Measurements from ENCODE around the gene HHIP.

The HHIP gene, protein sequence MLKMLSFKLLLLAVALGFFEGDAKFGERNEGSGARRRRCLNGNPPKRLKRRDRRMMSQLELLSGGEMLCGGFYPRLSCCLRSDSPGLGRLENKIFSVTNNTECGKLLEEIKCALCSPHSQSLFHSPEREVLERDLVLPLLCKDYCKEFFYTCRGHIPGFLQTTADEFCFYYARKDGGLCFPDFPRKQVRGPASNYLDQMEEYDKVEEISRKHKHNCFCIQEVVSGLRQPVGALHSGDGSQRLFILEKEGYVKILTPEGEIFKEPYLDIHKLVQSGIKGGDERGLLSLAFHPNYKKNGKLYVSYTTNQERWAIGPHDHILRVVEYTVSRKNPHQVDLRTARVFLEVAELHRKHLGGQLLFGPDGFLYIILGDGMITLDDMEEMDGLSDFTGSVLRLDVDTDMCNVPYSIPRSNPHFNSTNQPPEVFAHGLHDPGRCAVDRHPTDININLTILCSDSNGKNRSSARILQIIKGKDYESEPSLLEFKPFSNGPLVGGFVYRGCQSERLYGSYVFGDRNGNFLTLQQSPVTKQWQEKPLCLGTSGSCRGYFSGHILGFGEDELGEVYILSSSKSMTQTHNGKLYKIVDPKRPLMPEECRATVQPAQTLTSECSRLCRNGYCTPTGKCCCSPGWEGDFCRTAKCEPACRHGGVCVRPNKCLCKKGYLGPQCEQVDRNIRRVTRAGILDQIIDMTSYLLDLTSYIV

DNA sequence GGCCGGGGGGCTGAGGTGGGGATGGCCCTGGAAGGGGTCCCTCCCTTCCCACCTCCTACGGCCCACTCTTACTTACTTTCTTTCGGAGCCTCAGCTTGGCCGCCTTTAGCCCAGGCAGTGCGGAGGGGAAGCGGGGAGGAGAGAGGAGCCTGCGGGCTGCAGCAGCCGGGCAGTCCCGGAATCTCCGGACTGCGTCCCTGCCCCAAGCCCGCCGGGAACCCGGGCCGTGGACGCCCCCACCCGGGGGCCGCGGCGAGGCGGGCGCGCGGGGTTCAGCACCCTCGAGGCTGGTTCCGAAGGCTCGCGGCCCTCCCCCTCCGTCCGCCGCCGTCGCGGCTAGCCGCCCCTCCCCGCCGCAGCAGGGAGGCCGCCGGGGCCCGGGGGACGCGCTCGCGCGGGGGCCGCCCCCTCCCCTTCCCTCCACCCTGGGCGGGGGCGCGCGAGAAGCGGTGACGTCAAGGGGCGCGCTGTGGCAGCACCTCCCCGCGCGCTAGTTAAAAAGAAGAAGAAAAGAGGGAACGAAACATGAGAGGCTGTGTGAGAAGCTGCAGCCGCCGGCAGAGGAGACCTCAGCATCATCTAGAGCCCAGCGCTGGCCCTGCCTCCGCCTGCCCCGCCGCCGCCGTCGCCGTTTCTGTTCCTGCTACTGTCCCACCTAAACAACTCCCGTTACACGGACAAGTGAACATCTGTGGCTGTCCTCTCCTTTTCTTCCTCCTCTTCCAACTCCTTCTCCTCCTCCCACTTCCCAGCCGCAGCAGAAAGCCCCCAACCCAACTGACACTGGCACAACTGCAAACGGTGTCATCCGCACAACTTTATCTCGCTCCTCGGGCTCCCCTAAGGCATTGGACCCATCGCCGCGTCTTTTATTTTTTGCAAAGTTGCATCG, at the start of gene HHIP:
Gene HHIP (plus strand): TSS at position 526 of the 892 bp plus-strand sequence. CDS start 520 bp downstream, outside the sequence.
- DNase-seq (ENCODE audit: low spot score) = peak; percentile 23

DNA sequence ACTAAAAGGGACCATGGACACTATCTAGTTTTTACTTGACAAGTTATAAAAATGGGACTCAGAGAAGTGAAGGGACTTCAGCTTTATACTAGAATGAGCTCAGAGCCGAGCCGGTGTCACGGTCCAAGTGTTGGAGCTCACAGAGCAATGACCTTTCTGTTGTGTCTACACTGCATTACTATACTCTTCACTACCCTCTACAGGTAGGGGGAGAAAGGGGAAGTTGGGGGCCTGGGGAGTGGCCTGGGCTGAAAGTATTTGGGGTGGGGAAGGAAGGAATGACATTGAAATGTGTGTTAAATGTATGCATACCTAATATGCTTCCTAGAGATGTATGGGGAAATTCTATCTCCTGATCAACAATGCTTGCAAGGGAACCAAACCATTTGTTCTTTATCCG, 48.8 kb upstream of the HHIP start:
- DNase-seq (ENCODE audit: low spot score) = no peak

DNA sequence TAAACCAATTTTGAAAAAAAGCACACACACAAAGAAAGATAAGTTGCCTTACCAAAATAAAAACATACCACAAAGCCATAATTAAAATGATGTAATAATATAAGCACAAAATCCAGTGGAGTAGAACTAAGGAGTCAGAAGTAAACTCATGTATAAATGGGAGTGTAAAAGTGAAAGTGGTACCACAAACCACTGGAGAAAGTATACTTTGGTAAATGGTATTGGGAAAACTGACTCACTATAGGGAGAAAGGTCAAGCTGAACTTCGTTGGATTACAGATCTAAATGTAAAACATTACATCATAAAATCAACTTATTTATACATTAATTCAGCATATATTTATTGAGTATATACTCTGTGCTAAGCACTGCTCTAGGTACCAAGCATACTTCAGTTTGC, 46.3 kb upstream of the HHIP start:
- DNase-seq (ENCODE audit: low spot score) = no peak

DNA sequence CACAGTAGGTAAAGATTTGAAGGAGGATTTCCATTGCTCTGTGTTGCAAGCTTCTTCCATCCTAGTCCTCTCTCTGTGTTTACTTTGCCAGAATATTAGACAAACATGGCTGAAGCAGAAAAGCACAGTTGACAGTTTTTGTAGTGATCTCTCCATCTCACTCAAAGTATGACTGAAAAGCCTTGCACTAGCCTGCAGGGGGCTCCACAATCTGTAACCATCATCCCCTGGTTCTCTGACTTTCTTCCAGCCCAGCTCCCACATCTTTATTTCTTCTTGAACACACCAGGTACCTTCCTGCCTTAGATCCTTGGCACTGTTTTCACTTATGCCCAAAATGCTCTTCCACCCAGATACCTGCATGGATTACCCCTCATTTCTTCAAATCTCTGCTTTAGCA, 34.1 kb upstream of the HHIP start:
- DNase-seq (ENCODE audit: low spot score) = peak; percentile 12

DNA sequence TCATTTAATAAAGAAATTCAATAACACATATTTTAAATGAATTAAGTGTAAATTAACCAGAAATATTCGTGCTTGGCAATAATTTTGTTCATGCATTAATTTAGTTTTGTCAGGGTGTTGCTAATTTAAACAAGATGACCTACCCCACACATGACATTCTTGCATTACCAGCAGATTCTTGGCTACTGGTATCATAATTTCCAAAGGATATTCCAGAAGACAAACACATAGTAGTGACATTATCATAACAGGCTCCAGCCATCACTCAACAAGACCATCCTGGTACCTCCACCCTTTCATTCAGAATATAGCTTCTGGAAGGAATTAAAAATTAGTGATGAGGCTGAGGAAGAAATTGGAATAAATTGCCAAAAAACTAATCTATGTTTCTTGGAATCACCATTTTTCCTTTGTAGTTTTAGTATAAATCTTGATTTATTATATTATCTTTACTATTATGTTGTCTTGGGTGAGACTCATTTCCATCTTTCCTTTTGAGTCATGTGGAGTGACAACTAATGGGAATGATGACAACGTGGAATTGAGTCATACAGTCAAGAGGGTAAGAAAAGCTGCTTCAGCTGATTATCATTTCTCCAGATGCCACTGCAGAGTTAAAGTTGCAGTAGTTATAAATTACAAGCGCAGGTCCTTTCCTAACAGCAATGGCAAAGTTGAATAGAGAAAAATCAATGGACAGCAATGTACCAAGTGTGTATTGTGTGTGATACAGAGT, 30.9 kb upstream of the HHIP start:
- no peak for DNase-seq (ENCODE audit: low spot score)

DNA sequence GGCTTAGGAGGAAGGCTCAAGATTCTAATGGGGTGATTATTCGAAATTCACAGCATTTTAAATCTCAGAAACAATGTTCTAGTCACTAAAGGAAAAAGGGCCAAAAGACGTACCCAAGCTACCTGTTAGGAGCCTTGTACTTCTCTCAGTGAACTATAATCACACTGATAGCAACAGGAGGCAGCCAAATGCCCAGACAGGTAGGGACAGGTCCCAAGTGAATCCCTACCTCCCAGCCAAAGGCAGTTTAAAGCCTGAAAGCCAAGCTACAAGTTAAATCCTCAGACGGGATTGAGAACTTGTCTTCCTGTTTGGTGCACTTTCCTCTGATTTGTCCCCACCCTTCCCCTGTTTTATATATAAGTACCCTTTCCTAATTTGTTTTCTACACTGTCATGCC, 24.3 kb upstream of the HHIP start:
- DNase-seq (ENCODE audit: low spot score) = no peak

DNA sequence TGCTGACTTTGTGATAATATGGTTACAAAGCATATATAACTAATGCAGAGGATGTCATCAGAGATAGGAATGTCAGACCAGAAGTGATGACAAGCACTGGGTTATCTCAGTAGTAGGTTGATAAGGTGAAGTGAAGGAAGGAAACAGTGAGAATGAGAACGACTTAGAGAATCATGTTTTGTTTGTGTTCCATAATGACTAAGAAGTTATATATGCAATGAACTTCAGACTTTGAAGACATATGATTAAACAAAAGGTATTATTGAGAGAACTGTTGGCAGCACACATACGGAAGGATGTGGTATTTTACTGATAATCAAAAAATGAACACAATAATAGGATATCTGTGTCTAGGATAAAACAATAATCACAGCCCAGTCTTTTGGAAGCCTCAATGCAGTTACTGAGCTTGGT, 18.3 kb upstream of the HHIP start:
- DNase-seq (ENCODE audit: low spot score) = no peak

DNA sequence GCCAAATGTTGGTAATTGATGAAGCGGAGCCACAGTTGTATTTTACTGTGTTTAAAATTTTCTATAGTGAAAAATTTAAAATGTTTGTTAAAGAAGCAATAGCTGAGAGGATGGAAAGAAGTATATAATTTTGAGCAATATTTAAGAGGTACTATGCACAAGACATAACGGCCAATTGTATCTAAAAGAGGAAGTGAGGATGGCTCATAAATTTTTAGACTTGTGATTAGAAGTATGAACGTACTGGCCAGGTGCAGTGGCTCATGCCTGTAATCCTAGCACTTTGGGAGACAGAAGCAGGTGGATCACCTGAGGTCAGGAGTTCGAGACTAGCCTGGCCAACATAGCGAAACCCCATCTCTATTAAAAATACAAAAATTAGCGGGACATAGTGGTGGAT, 12.7 kb upstream of the HHIP start:
- no peak for DNase-seq (ENCODE audit: low spot score)

DNA sequence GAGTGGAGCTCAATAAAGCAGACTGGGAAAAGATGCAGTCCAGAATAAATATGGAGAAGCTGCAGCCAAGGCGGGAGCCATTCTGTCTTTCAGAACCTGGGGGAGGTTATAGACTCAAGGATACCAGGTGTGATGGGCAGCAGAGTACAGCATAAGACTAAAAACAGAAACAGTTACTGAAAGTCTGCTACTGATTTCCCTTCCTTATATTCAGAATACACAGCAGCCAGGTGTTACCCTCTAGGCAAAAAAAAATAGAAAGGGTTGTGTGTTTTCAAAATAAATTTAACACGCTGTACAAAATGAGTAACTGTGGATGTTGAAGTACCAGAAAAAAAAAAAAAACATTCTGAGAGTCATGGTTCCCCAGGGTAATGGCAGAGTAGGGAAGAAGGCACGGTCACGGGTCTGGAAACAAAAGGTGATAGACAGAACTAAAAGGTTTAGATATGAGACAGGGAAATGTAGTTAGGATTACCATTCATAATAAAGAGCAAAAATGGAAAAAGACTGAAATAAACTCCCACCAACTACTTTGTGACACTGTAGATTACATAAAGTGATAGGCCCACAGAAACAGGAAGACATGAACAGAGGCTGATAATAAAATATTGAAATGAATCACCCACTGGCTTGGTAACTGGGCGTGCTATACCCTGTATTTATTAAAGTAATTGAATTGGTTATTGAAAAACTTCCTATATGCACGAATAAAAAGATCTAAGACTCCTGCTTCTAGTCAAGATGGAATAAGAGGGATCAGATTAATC, 10.8 kb upstream of the HHIP start:
- no peak for DNase-seq (ENCODE audit: low spot score)

DNA sequence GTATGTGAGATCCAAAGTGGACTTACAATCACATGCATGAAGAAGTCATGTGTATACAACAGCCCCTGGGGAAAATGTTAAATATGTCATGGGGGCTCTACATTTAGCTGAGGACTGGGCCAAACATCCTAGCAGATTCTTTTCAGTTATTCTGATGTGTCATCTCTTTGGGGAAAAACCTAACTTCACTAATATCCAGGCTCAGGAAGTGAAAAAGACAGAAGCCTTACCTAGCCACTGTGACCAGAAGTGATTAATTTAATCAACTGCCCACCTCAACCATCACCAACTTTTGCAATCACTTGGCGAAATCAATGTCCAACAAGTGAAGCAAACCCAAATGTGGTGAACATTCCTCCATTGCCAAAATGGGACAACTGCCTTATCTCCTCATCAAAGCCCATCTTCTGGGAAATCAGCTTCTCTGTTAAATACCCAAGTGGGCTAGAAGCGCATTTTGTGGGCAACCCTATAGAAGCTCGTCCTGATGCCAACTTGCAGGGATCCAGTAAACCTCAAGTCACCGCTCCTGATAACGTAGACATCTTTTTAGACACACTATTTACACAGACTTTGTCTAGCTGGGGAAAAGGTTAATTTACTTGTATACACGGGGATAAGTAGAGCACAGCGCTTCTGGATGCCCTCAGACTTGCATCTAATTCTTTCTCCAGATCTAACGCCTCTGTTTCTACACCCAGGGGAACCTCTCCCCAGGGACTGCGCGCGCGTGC, 1.4 kb upstream of the HHIP start:
- DNase-seq (ENCODE audit: low spot score) = no peak

DNA sequence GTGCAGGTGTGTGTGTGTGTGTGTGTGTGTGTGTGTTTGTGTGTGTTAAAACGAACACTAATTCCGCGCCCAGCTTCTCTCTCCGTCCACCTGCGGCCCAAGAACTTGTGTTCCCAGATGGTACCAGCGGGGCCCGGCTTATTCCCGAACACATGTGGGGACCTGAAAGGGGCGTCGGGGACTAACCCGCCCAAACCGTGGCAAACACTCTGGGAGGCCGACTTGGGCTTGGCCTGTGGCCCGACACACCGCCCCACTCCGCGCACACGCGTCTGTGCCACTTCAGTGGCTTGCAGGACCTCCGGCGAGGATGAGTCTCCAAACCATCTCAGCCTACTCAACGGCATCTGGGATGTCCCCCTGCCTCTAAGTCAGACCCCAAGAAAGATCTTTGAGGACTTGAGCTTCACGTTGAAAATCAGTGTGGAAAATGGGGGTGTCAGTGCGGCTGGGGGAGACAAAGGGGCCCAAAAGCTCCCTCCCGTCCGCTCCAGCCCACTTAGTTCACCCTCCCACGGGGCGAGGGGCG, 790 bp upstream of the HHIP start:
- no peak for DNase-seq (ENCODE audit: low spot score)

DNA sequence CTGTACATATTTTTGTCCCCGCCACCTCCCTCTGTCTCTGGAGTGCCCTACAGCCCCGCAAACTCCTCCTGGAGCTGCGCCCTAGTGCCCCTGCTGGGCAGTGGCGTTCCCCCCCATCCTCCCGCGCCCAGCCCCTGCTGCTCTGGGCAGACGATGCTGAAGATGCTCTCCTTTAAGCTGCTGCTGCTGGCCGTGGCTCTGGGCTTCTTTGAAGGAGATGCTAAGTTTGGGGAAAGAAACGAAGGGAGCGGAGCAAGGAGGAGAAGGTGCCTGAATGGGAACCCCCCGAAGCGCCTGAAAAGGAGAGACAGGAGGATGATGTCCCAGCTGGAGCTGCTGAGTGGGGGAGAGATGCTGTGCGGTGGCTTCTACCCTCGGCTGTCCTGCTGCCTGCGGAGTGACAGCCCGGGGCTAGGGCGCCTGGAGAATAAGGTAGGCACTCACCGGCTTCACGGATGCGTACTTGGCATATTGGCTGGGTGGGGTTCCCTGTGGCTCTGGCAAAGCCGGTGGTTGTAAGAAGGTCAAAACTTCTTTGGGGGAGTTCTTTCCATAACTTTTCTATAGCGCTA, 653 bp downstream of the HHIP start:
- no peak for DNase-seq (ENCODE audit: low spot score)

DNA sequence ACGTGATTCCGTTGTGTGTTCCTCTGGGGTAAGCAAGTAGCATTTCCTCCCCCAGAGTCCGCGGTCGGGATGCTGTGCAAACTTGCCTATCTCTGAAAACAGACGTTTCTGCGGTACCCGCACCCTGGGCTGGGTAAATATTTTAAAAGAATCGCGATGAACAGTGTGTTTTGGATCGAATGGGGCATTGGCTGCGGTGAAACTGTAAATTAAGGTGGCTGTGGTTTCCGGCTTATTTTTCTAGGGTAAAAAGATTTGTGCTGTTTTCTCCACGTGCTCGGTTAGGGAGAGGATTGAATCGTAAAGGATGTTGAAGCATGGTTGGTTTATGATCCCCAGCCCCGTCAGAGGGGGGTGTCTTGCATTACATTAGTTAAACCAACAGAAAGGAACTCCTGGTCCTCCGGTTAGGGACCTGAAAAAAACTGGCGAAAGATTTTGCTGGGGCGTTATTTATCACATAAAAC, 1.2 kb downstream of the HHIP start:
- no peak for DNase-seq (ENCODE audit: low spot score)

DNA sequence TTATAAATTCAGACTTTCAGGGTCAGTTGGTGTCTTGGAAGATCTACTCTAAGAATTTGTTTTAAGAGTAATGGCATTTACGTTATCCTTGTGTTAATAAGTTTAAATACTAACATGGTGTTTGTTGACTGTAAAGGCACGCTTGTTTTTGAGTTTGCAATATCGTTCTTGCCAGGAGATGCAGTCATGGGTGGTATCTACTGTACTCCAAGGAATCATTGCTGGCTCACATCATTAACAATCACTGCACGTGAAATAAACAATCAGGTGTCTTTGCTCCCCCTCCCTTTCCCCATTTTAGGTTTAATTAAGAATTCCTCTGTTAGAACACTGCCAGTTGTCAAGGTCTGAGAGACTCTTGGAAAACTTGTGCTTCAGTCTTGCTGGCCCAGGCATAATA, 1.6 kb downstream of the HHIP start:
- DNase-seq (ENCODE audit: low spot score) = no peak

DNA sequence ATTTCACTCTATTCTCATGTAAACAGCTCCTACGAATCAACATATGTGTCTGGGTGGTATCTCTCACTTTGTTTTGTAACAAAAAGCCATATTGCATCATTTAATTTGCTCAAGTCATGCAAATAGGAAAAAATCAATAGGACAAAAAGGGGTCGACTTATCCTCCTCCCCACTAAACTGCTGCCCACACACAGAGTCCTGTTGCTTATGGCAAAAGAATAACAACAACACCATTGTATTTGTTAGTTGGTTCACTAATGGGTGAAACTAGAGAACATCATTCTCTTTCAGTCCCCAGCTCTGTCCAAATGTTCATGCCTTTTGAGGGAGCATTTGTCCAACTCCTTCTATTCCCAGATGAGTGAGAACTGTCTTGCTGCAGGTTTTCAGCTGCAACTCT, 2.1 kb downstream of the HHIP start:
- no peak for DNase-seq (ENCODE audit: low spot score)

DNA sequence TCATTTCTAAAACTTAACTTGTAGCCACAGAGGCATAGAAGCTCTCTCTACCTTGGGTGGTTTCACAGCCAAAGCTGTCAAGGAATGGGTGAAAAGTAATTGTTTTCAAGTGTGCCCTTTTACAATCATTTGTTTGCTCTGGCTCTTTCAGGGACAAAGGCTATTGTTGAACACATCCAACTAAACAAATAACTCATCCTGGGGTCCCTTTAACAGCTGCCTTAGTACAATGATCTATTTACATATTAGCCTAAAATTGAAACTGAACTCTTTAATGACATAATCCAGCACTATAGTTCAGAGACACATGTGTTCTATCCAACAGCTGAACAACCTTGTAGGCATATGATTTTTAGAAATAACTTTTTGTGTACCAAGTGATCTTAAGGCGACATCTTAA, 3.7 kb downstream of the HHIP start:
- no peak for DNase-seq (ENCODE audit: low spot score)

DNA sequence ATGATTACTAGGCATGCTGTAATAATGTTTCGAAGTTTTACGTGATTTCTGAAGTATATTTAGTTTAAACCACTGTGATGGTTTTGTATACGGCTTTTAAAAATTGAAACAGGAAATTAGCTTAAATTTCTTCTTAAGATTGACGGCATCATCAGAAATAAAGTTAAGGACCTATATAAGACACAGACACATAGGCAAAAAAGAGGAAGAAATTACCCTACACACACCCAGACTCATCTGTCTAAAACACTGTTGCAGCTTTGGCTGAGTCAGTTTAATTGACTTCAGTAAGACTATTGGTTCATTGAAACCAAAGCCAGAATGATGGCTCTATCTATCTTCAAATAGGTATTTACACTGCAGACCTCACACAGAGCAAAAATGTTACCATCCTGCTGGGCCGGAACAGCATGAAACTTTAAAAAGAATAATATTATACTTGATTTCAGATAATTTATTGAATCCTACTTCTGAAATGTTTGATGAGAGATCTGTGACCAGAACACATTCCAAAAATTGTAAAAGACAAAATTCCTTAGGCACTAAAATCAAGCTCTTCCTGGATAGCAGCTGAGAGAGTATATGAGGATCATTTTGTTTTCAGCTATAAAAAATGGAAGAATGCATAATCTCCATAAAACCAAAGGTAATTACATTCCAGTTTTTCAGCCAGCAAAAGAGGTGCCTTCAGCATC, 4.5 kb downstream of the HHIP start:
- no peak for DNase-seq (ENCODE audit: low spot score)

DNA sequence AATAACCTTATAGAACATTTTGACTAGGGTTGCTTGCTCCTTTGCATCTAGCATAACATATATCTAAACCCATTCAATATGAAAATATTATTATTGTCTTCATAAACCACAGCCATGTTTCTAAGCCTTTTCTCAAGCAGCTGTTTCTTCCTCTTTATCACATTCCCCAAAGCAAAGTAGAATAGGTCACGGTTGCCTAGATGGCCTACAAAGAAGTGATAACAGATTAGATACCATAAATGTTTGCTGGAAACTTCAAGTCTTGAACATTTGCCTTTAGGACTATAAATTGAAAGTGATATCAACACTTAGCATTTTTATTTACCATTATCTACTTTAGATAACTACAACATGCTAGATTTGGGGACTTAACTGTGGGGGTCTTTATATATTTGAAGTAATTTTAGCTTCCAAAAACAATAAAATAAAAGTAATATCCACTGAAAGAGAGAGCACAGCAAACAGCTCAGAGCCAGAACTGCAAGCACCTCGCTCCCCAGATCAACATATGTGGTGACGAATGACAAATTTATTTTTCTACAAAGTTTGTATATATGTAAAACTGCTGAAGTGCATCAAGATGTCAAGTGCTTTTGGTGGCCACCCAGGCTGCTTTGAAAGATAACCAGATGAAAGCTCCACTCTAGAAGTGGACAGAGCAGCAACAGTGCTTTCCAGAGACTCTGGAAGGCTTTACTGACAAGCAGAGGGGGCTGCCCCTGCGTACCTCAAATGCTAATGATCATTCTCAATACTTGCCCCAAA, 8.0 kb downstream of the HHIP start:
- no peak for DNase-seq (ENCODE audit: low spot score)

Data from cerebellar cortex (tissue), 1 donor.